Head of caudate nucleus (tissue), 42 donors: ENCODE measurements around the gene GRHL1.

Experiments
- DNase-seq, 42 donors: peaks; one replicate each; pipeline versions ENCODE4 v3.0.0 to v3.0.0-alpha.2; 2020 to 2021; ENCODE audit warnings: mixed read lengths in 7 of 42
- intact Hi-C: fragments of 100-400 bp; cut with DNase I; formaldehyde crosslinking; loops from one replicate; pipeline ENCODE4 v1.15.0; 2022

Gene GRHL1

GRCh38 chr2:9968553-9969497 lies 17.3 kb downstream of the GRHL1 start:
- no peak for DNase-seq
- intact Hi-C loops: no loop called here

- DNase-seq: no peak
- intact Hi-C loops: no loop called here
Observed at GRCh38 chr2:9970200-9971044, 18.9 kb downstream of the GRHL1 start.

GRCh38 chr2:9971105-9971818 lies 19.8 kb downstream of the GRHL1 start:
- intact Hi-C loops: no loop called here
- peak in 4 of 42 donors; percentile 5 to 50 (median 38) for DNase-seq

GRCh38 chr2:9971890-9972289 lies 20.4 kb downstream of the GRHL1 start:
- DNase-seq: no peak
- intact Hi-C loops: no loop called here

- DNase-seq: peak; percentile 35 to 90 (median 68)
Observed at GRCh38 chr2:9972621-9973479, 21.4 kb downstream of the GRHL1 start.

GRCh38 chr2:9973690-9974089 lies 22.2 kb downstream of the GRHL1 start:
- intact Hi-C loops: no loop called here
- no peak for DNase-seq

More at GRCh38 chr2:9972621-9973479, 21.4 kb downstream of the GRHL1 start:
- intact Hi-C loops: no loop called here

GRCh38 chr2:9974343-9974742 lies 22.9 kb downstream of the GRHL1 start:
- DNase-seq: no peak
- intact Hi-C loops: no loop called here

- no peak for DNase-seq
- intact Hi-C loops: no loop called here
Observed at GRCh38 chr2:9975328-9975727, 23.8 kb downstream of the GRHL1 start.

- intact Hi-C loops: no loop called here
- peak in 1 of 42 donors; percentile 40 for DNase-seq
Observed at GRCh38 chr2:9975805-9976447, 24.4 kb downstream of the GRHL1 start.

- no peak for DNase-seq
- intact Hi-C loops: loop anchor here (5.0 kb wide), 1 partner anchor 67 kb away; no protein-coding TSS in a partner anchor
Observed at GRCh38 chr2:9979977-9980376, 28.5 kb downstream of the GRHL1 start.

GRCh38 chr2:9980520-9980919 lies 29.0 kb downstream of the GRHL1 start:
- intact Hi-C loops: loop anchor here (5.0 kb wide), 1 partner anchor 67 kb away; no protein-coding TSS in a partner anchor
- DNase-seq: no peak

GRCh38 chr2:9981655-9982054 lies 30.2 kb downstream of the GRHL1 start:
- intact Hi-C loops: loop anchor here (5.0 kb wide), 1 partner anchor 66 kb away; no protein-coding TSS in a partner anchor
- DNase-seq: no peak

- DNase-seq: no peak
- intact Hi-C loops: loop anchor here (5.0 kb wide), 1 partner anchor 65 kb away; no protein-coding TSS in a partner anchor
Observed at GRCh38 chr2:9982248-9982647, 30.8 kb downstream of the GRHL1 start.

- intact Hi-C loops: loop anchor here (5.0 kb wide), 1 partner anchor 64 kb away; no protein-coding TSS in a partner anchor
Observed at GRCh38 chr2:9982891-9983290, 31.4 kb downstream of the GRHL1 start.

GRCh38 chr2:9983401-9984216 lies 32.1 kb downstream of the GRHL1 start:
- DNase-seq: no peak

More at GRCh38 chr2:9982891-9983290, 31.4 kb downstream of the GRHL1 start:
- no peak for DNase-seq

GRCh38 chr2:9984217-9984739 lies 32.8 kb downstream of the GRHL1 start:
- intact Hi-C loops: loop anchor here (5.0 kb wide), 1 partner anchor 63 kb away; no protein-coding TSS in a partner anchor
- DNase-seq: peak in 2 of 42 donors; percentile 26 to 41

More at GRCh38 chr2:9983401-9984216, 32.1 kb downstream of the GRHL1 start:
- intact Hi-C loops: loop anchor here (5.0 kb wide), 1 partner anchor 64 kb away; no protein-coding TSS in a partner anchor
